Lower leg skin (tissue), 4 donors: ENCODE data around the gene REC114. TPM values are rescaled to one million over a fixed set of nuclear protein-coding genes. Genes with fewer than 3 reads are reported as not detected.
"Not testable (repeated sequence)": the region's sequence is repeated elsewhere in the genome, so short reads cannot be mapped to it uniquely, and the experiment has no call there.

Experiments used
- DNase-seq, 2 donors: peaks; one replicate each; pipeline ENCODE4 v3.0.0-alpha.2; 2019; ENCODE audit warnings: low spot score in 2 of 2
- H3K4me3 ChIP-seq: fragments of 200-600 bp; sonication (generic); 2 replicates; pipeline ENCODE4 v1.5.1; 2017; ENCODE audit warnings: mild to moderate bottlenecking, low read depth; ENCODE audit not compliant: poor library complexity, severe bottlenecking
- CTCF ChIP-seq, 3 donors: fragments of 450-650 bp; IDR thresholded peaks; one replicate each; pipeline ENCODE4 v1.5.1; 2016; ENCODE audit warnings: antibody characterized with exemption in 3 of 3, mild to moderate bottlenecking in 3 of 3, moderate library complexity in 2 of 3
- POLR2A ChIP-seq, 2 donors: fragments of 450-650 bp; IDR thresholded peaks; one replicate each; pipeline ENCODE4 v1.6.1; 2016 to 2017; ENCODE audit warnings: antibody characterized with exemption in 2 of 2, mild to moderate bottlenecking in 1 of 2, moderate library complexity in 1 of 2
- WGBS, 2 donors: methylation state at CpG; one replicate each; pipeline ENCODE4 v1.1.5; 2018; 5-methylcytosine and 5-hydroxymethylcytosine counted together
- intact Hi-C: fragments of 100-400 bp; cut with DNase I; formaldehyde crosslinking; loops from one replicate; pipeline ENCODE4 v1.15.0; 2023; ENCODE audit warnings: low total_unique reads
- total RNA-seq, 4 donors: library from RNA; depleted of rRNA; stranded (reverse); fragments of >200 nt; gene quantifications; one replicate each; pipeline ENCODE4 v1.1.0, GENCODE V29; 2016

Gene REC114
- total RNA-seq, 4 donors from 2014 or later = not detected

- no peak overlapping the region for H3K4me3 ChIP-seq
- TF ChIP-seq CTCF (IDR thresholded peaks at IDR 0.05) (no peak), POLR2A (IDR thresholded peaks at IDR 0.05) (no peak)
- intact Hi-C loops = no loop called here
- no peak for DNase-seq
- 81% methylated on average over 11 of the region's 11 CpGs for WGBS, 2 donors
Measured at GRCh38 chr15:73442421-73442820, 543 bp upstream of the REC114 start.

- H3K4me3 ChIP-seq, DNase-seq, intact Hi-C loops: not testable (repeated sequence)
- WGBS, 2 donors = 90 to 93% methylated on average over 5 of the region's 5 CpGs
Measured at GRCh38 chr15:73447471-73447870, 4.5 kb downstream of the REC114 start.

GRCh38 chr15:73448158-73448758 lies 5.3 kb downstream of the REC114 start:
- intact Hi-C loops, H3K4me3 ChIP-seq, DNase-seq: not testable (repeated sequence)
- 93% methylated on average over 3 to 5 of the region's 5 CpGs for WGBS, 2 donors

GRCh38 chr15:73449980-73450379 lies 7.0 kb downstream of the REC114 start:
- WGBS, 2 donors = 82% methylated on average over 3 of the region's 3 CpGs

GRCh38 chr15:73454096-73454495 lies 11.1 kb downstream of the REC114 start:
- H3K4me3 ChIP-seq = no peak overlapping the region
- intact Hi-C loops = no loop called here
- TF ChIP-seq CTCF (IDR thresholded peaks at IDR 0.05) = no peak
- TF ChIP-seq POLR2A (IDR thresholded peaks at IDR 0.05) = no peak
- WGBS, 2 donors = 10 to 12% methylated on average over 1 of the region's 1 CpG
- DNase-seq = no peak

More at GRCh38 chr15:73449980-73450379, 7.0 kb downstream of the REC114 start:
- intact Hi-C loops, H3K4me3 ChIP-seq, DNase-seq: not testable (repeated sequence)

- 67 to 80% methylated on average over 1 of the region's 1 CpG for WGBS, 2 donors
Measured at GRCh38 chr15:73455876-73456275, 12.9 kb downstream of the REC114 start.

GRCh38 chr15:73457334-73457733 lies 14.4 kb downstream of the REC114 start:
- 59 to 64% methylated on average over 5 of the region's 5 CpGs for WGBS, 2 donors
- intact Hi-C loops = no loop called here
- DNase-seq = no peak
- no peak overlapping the region for H3K4me3 ChIP-seq
- TF ChIP-seq POLR2A (IDR thresholded peaks at IDR 0.05) (no peak), CTCF (IDR thresholded peaks at IDR 0.05) (no peak)

More at GRCh38 chr15:73455876-73456275, 12.9 kb downstream of the REC114 start:
- no peak overlapping the region for H3K4me3 ChIP-seq
- TF ChIP-seq CTCF (IDR thresholded peaks at IDR 0.05) = no peak
- no peak for TF ChIP-seq POLR2A (IDR thresholded peaks at IDR 0.05)
- intact Hi-C loops = no loop called here
- no peak for DNase-seq
